Measurements from ENCODE around the gene FZD4.

The FZD4 gene

GRCh38 chr11:86904001-86904400, 51.2 kb downstream of the FZD4 start:
- no peak for DNase-seq

GRCh38 chr11:86902345-86902744, 52.9 kb downstream of the FZD4 start:
- no peak for DNase-seq

GRCh38 chr11:86901599-86901998, 53.6 kb downstream of the FZD4 start:
- no peak for DNase-seq

- no peak for DNase-seq
Measured at GRCh38 chr11:86900162-86900561, 55.0 kb downstream of the FZD4 start.

- DNase-seq = no peak
Measured at GRCh38 chr11:86898689-86899088, 56.5 kb downstream of the FZD4 start.

- DNase-seq = no peak
Measured at GRCh38 chr11:86896441-86896841, 58.8 kb downstream of the FZD4 start.

Measured in CD4-positive, alpha-beta T cell treated with Interleukin-6 for 4 hours (primary cell).